GM18951 (cell line): ENCODE measurements around the gene FAM124A.

Source experiments
- POLR2A ChIP-seq: IDR thresholded peaks from 4 replicates; pipeline ENCODE4 v1.6.1; 2011; ENCODE audit warnings: mild to moderate bottlenecking; ENCODE audit not compliant: insufficient read length, insufficient read depth; ENCODE audit errors: extremely low read depth
- in situ Hi-C: fragments of 300-500 bp; cut with MboI; formaldehyde crosslinking; loops from one replicate; pipeline ENCODE4 v1.12.0; 2022; ENCODE audit warnings: low sequenced_read_pairs, mixed read lengths, inconsistent platforms; ENCODE audit not compliant: unreplicated experiment

FAM124A gene

DNA sequence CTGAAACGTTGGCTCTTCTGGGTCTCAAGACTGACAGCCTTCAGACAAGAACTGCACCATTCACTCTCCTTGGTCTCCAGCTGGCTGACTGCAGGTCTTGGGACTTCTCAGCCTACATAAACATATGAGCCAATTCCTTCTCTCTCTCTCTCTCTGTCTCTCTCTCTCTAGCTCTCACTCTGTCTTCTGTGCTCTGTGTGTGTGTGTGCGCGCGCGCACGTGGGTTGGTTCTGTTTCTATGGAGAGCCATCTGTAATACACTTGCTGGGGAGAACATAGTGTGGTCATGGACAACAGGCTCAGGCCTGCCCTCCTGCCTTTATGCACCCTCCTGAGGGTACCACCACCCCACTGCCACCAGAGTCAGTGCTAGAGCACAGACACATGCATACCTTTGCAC is 103.6 kb downstream of the FAM124A start:
- TF ChIP-seq POLR2A, result no peak
- in situ Hi-C loops, result no loop called here

DNA sequence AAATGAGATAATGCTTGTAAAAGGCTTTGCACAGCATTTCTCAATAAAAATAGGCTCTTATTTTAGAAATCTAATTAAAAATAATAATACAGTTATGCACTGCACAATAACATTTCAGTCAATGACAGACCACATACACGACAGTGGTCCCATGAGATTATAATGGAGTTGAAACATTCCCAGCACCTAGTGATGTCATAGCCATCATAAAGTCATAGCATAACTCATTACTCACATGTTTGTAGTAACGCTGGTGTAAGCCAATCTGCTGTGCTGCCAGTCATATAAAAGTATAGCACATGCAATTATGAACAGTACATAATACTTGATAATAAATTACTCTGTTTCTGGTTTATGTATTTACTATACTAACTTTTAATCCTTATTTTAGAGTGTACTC is 104.6 kb downstream of the FAM124A start:
- in situ Hi-C loops, result no loop called here
- no peak for TF ChIP-seq POLR2A

DNA sequence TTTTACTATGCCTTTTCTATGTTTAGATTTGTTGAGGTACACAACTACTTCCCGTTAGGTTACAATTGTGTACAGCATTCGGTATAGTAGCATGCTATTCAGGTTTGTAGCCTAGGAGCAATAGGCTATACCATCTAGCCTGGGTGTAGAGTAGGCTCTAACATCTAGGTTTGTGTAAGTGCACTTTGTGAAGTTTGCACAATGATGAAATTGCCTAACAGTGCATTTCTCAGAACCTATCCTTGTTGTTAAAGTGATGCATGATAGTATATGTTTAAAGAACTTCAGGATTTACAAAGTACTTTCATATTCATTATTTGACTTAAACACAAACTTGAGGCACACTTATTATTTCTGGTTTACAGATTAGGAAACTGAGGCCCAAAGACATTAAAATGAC is 105.8 kb downstream of the FAM124A start:
- in situ Hi-C loops, result no loop called here

DNA sequence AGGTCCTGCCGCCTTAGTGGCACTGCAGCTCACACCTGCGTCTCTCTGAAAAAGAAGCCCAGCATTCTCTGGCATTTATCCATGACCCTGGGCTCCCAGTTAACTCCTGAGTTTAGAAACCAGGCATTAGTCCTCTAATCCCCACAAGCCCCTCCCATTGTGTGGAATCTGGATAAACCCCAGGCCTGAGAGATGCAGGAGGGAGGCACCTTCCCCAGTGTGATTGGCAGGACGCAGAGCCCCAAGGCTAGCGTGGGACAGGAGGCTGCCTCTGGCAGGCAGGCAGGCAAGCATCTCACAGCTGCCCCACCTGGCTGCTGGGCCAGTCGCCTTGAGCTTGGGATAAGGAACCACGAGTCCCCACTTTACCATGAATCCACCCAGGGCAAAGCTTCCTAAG is 106.3 kb downstream of the FAM124A start:
- TF ChIP-seq POLR2A, result no peak
- in situ Hi-C loops, result no loop called here

More for the DNA sequence above, 105.8 kb downstream of the FAM124A start:
- no peak for TF ChIP-seq POLR2A

DNA sequence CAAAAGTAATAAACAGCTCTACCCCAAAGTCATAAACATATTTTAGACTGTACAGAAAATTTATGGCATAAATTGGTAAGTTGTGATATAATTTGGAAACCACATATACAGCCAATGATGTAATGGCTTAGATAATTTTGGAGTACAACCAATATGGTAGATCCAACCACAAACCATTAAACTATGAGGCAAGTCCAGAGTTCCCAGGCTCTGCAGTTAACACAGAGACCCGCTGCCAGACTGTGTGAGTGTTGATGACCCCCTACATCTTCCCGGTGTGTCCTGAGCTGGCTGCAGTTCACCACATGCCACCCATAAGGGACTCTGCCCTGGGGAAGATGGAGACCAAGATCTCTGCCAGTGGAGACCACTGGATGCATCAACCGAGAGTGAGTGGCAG is 107.4 kb downstream of the FAM124A start:
- in situ Hi-C loops, result no loop called here
- no peak for TF ChIP-seq POLR2A

DNA sequence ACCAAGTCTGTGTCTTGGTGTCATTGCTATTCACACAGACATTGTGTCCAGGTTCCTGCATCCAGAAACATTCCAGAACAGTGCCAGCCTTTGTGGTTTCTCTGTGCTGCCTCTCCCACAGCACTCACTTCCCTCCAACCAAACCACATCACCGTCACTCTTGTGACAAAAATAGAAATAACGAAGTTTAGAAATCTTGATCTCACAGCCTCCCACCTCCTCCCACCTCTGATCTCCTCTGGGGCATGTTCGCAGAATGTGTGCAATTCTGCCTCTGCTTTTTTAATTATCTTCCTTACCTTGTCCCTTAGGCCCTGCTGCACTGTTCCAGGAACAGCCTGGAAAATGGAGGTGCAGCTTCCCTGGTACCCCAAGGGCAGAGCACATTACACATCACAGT is 108.6 kb downstream of the FAM124A start:
- TF ChIP-seq POLR2A, result no peak
- in situ Hi-C loops, result no loop called here

DNA sequence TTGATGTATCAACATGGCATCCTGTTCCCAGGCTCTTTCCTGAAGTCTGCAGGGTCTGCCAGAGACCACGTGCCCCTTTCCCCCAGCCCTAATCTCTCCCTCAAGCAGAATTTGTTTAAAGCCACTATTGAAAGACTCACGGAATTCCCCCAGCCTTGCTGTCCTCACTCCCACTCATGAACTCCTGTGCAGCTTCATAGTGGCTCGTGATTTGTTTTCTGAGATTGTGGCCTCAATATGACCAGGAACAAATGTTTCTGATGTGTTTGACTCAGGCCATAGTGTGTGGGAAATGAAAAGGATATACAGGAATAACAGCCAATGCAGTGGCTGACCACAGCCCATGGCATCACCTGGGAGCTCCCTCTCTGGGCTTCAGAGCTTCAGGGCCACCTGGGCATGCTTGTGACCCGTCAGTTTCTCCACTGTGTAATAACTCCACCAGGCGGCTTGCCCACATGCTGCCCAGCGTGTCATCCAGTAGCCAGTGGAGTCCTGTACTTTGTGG is 109.2 kb downstream of the FAM124A start:
- no peak for TF ChIP-seq POLR2A
- in situ Hi-C loops, result no loop called here

DNA sequence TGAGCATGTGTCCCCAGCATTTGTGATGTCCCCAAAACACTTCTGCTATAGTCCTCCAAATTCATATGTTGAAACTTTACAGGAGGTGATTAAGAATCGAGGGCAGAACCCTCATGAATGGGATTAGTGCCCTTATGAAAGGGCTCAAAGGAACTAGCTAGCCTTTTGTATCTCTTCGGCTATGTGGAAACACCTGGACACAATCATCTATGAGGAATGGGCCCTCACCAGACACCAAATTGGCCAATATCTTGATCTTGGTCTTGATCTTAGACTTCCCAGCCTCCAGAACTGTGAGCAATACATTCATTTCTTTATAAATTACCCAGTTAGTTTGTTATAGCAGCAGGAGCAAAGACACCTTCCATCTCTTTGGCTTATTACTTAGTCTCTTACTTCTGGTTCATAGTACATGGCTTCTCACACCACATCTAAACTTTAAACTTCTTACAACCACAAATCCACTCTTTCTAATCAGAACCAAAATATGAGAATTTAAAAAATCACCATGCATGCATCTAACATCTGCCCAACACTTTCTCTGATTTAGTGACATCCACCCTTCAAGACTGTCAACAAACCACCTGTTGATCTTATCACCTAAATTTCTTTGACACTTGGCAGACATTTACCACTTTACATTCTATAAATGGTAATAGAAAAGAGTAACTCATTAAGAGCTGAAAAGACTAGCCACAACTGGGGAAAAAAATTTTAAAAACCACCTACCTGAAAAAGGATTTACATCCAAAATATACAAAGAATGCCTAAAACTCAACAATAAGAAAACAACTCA is 110.6 kb downstream of the FAM124A start:
- in situ Hi-C loops, result no loop called here
- no peak for TF ChIP-seq POLR2A

DNA sequence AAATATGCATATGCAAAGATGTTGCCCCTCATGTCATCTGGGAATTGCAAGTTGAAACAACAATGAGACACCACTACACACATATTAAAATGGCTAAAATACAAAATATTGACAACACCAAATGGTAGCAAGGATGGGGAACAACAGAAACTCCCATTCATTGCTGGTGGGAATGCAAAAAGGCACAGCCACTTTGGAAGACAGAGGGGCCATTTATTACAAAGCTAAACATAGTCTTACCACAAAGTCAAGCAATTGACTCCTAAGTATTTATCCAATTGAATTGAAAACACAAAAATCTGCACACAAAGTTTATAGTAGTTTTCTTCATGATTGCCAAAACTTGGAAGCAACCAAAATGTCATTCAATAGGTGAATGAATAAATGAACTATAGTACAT is 111.2 kb downstream of the FAM124A start:
- in situ Hi-C loops, result no loop called here
- TF ChIP-seq POLR2A, result no peak

DNA sequence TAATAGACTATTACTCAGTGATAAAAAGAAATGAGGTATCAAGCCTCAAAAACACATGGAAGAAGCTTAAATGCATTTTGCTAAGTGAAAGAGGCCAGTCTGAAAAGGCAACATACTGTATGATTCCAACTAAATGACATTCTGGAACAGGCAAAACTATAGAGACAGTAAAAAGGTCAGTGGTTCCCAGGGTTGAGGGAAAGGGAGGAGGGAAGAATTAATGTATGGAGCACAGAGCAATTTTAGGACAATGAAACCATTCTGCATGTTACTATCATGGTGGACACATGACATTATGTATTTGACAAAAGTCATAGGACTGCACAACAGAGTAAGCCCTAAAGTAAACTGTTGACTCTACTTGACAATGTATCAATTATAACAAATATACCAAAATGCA is 111.6 kb downstream of the FAM124A start:
- no peak for TF ChIP-seq POLR2A
- in situ Hi-C loops, result no loop called here
